IPS DF 6.9 (cell line): ENCODE measurements around the gene ZFP64.
A peak's percentile ranks its signal among the peaks of the same experiment; 100 is the strongest.
"Not testable (repeated sequence)": the region's sequence is repeated elsewhere in the genome, so short reads cannot be mapped to it uniquely, and the experiment has no call there.

Source experiments
- DNase-seq: peaks from one replicate; pipeline ENCODE4 v3.0.0-alpha.2; 2013; ENCODE audit warnings: low read depth, low spot score
- H3K27ac ChIP-seq: one replicate; pipeline ENCODE4 v1.5.1; 2013; ENCODE audit warnings: low read length, control low read depth
- H3K27me3 ChIP-seq: 2 replicates; pipeline ENCODE4 v1.6.1; 2013; ENCODE audit warnings: mild to moderate bottlenecking, low read length; ENCODE audit not compliant: control insufficient read depth, insufficient read depth
- H3K36me3 ChIP-seq: 2 replicates; pipeline ENCODE4 v1.6.1; 2013; ENCODE audit warnings: low read length; ENCODE audit not compliant: control insufficient read depth, insufficient read depth
- H3K4me1 ChIP-seq: 2 replicates; pipeline ENCODE4 v1.6.1; 2013; ENCODE audit warnings: low read length; ENCODE audit not compliant: control insufficient read depth, insufficient read depth
- H3K4me3 ChIP-seq: 2 replicates; pipeline ENCODE4 v1.5.1; 2013; ENCODE audit warnings: mild to moderate bottlenecking, low read length
- H3K9me3 ChIP-seq: 2 replicates; pipeline ENCODE4 v1.6.1; 2013; ENCODE audit warnings: low read length, inconsistent platforms; ENCODE audit not compliant: control insufficient read depth, insufficient read depth
- WGBS: extraction: QIAGEN DNeasy Blood & Tissue Kit; methylation state at CpG from one replicate; pipeline ENCODE4 v1.1.7; 2013; ENCODE audit warnings: mixed read lengths, missing lambda C conversion rate; ENCODE audit not compliant: insufficient read length, insufficient coverage; 5-methylcytosine and 5-hydroxymethylcytosine counted together

The ZFP64 gene

GRCh38 chr20:52191132-52191915 lies at the start of gene ZFP64:
TSS of gene ZFP64 (minus strand) at chr20:52191779. CDS start at chr20:52191636, 143 bp downstream.
- no peak within 1 kb of the TSS for H3K27ac ChIP-seq
- DNase-seq = no peak
- no CpG with 5 or more reads among the region's 70 CpGs for WGBS
- H3K4me3 ChIP-seq = peak within 1 kb of the TSS; percentile 74; the same call in 1 of the 2 replicates
- H3K4me1 ChIP-seq = no peaks in the 10 kb centered on the region; the same call in 1 of the 2 replicates
- H3K9me3 ChIP-seq = no peaks in the 10 kb centered on the region
- no peaks in the 10 kb centered on the region; the same call in 1 of the 2 replicates for H3K27me3 ChIP-seq
- no peaks in the 10 kb centered on the region for H3K36me3 ChIP-seq

GRCh38 chr20:52240802-52241201 lies 49.2 kb upstream of the ZFP64 start:
- H3K27ac ChIP-seq = no peak overlapping the region
- H3K4me3 ChIP-seq = no peak overlapping the region
- no peak for DNase-seq
- H3K9me3 ChIP-seq = no peaks in the 10 kb centered on the region
- H3K36me3 ChIP-seq = no peaks in the 10 kb centered on the region
- H3K4me1 ChIP-seq = no peaks in the 10 kb centered on the region
- H3K27me3 ChIP-seq = no peaks in the 10 kb centered on the region
- no CpG with 5 or more reads among the region's 1 CpG for WGBS

- no peaks in the 10 kb centered on the region for H3K36me3 ChIP-seq
- no peaks in the 10 kb centered on the region for H3K9me3 ChIP-seq
- no peaks in the 10 kb centered on the region for H3K27me3 ChIP-seq
- WGBS = no CpG with 5 or more reads among the region's 2 CpGs
- no peaks in the 10 kb centered on the region for H3K4me1 ChIP-seq
- H3K4me3 ChIP-seq = no peak overlapping the region
- no peak overlapping the region for H3K27ac ChIP-seq
- no peak for DNase-seq
Measured at GRCh38 chr20:52239102-52239501, 47.5 kb upstream of the ZFP64 start.

GRCh38 chr20:52236292-52236691 lies 44.7 kb upstream of the ZFP64 start:
- no peak for DNase-seq
- Histone ChIP-seq H3K4me3 (no peak overlapping the region), H3K36me3 (no peaks in the 10 kb centered on the region), H3K27ac (no peak overlapping the region), H3K27me3 (no peaks in the 10 kb centered on the region), H3K4me1 (no peaks in the 10 kb centered on the region), H3K9me3 (no peaks in the 10 kb centered on the region)
- WGBS = no CpG with 5 or more reads among the region's 7 CpGs

GRCh38 chr20:52235129-52235528 lies 43.5 kb upstream of the ZFP64 start:
- WGBS = no CpG with 5 or more reads among the region's 4 CpGs
- Histone ChIP-seq H3K4me3 (no peak overlapping the region), H3K27ac (no peak overlapping the region), H3K27me3 (no peaks in the 10 kb centered on the region), H3K9me3 (no peaks in the 10 kb centered on the region), H3K4me1 (no peaks in the 10 kb centered on the region), H3K36me3 (no peaks in the 10 kb centered on the region)
- no peak for DNase-seq

- Histone ChIP-seq H3K27ac (no peak overlapping the region), H3K4me1 (no peaks in the 10 kb centered on the region), H3K4me3 (no peak overlapping the region), H3K9me3 (no peaks in the 10 kb centered on the region), H3K27me3 (no peaks in the 10 kb centered on the region), H3K36me3 (no peaks in the 10 kb centered on the region)
- no peak for DNase-seq
- no CpG with 5 or more reads among the region's 1 CpG for WGBS
Measured at GRCh38 chr20:52234302-52235045, 42.9 kb upstream of the ZFP64 start.

GRCh38 chr20:52231230-52231746 lies 39.7 kb upstream of the ZFP64 start:
- Histone ChIP-seq H3K27ac (no peak overlapping the region), H3K9me3 (no peaks in the 10 kb centered on the region), H3K27me3 (no peaks in the 10 kb centered on the region), H3K4me1 (no peaks in the 10 kb centered on the region), H3K4me3 (no peak overlapping the region), H3K36me3 (no peaks in the 10 kb centered on the region)
- no peak for DNase-seq

GRCh38 chr20:52230409-52230808 lies 38.8 kb upstream of the ZFP64 start:
- no peaks in the 10 kb centered on the region for H3K9me3 ChIP-seq
- no peak overlapping the region for H3K4me3 ChIP-seq
- no peak for DNase-seq
- no peaks in the 10 kb centered on the region for H3K4me1 ChIP-seq
- no peak overlapping the region for H3K27ac ChIP-seq
- H3K27me3 ChIP-seq = no peaks in the 10 kb centered on the region
- H3K36me3 ChIP-seq = no peaks in the 10 kb centered on the region
- no CpG with 5 or more reads among the region's 3 CpGs for WGBS

- H3K9me3 ChIP-seq, H3K27ac ChIP-seq, H3K4me1 ChIP-seq, H3K36me3 ChIP-seq, H3K27me3 ChIP-seq, H3K4me3 ChIP-seq, DNase-seq: not testable (repeated sequence)
- WGBS = no CpG with 5 or more reads among the region's 1 CpG
Measured at GRCh38 chr20:52229346-52229745, 37.8 kb upstream of the ZFP64 start.

GRCh38 chr20:52226370-52226769 lies 34.8 kb upstream of the ZFP64 start:
- no CpG with 5 or more reads among the region's 3 CpGs for WGBS
- Histone ChIP-seq H3K27me3 (no peaks in the 10 kb centered on the region), H3K4me3 (no peak overlapping the region), H3K4me1 (no peaks in the 10 kb centered on the region), H3K9me3 (no peaks in the 10 kb centered on the region), H3K36me3 (no peaks in the 10 kb centered on the region), H3K27ac (no peak overlapping the region)
- DNase-seq = no peak
